Liver (tissue), 9 donors: ENCODE data around the gene IGLON5. TPM values are rescaled to one million over a fixed set of nuclear protein-coding genes. Genes with fewer than 3 reads are reported as not detected.
A peak's percentile ranks its signal among the peaks of the same experiment; 100 is the strongest.

Experiments used
- DNase-seq: peaks from one replicate; pipeline ENCODE4 v3.0.0-alpha.2; 2017; ENCODE audit warnings: low spot score
- H3K27ac ChIP-seq, 2 donors: one replicate each; pipeline ENCODE4 v1.7.0; 2013; ENCODE audit warnings: inconsistent platforms in 2 of 2, low read length in 2 of 2, control low read depth in 1 of 2, low read depth in 1 of 2, mild to moderate bottlenecking in 1 of 2
- H3K27me3 ChIP-seq, 4 donors: one replicate each; pipeline versions ENCODE4 v1.6.1 to v1.7.0; 2013; ENCODE audit warnings: low read length in 3 of 4, inconsistent platforms in 1 of 4, mild to moderate bottlenecking in 1 of 4, moderate library complexity in 1 of 4; ENCODE audit not compliant: control insufficient read depth in 4 of 4, insufficient read depth in 4 of 4
- H3K36me3 ChIP-seq, 4 donors: one replicate each; pipeline versions ENCODE4 v1.6.1 to v1.7.0; 2013; ENCODE audit warnings: low read length in 3 of 4, mild to moderate bottlenecking in 3 of 4, low read depth in 1 of 4, moderate library complexity in 1 of 4; ENCODE audit not compliant: control insufficient read depth in 4 of 4, insufficient read depth in 3 of 4
- H3K4me1 ChIP-seq, 4 donors: one replicate each; pipeline versions ENCODE4 v1.6.1 to v1.7.0; 2013; ENCODE audit warnings: low read length in 3 of 4, mild to moderate bottlenecking in 3 of 4, moderate library complexity in 1 of 4; ENCODE audit not compliant: control insufficient read depth in 4 of 4, insufficient read depth in 4 of 4
- H3K4me3 ChIP-seq, 3 donors: one replicate each; pipeline versions ENCODE4 v1.6.1 to v1.7.0; 2013; ENCODE audit warnings: low read length in 3 of 3, control low read depth in 1 of 3, low read depth in 1 of 3, mild to moderate bottlenecking in 1 of 3
- H3K9ac ChIP-seq, 2 donors: one replicate each; pipeline ENCODE4 v1.7.0; 2013; ENCODE audit warnings: low read length in 2 of 2, mild to moderate bottlenecking in 2 of 2, moderate library complexity in 2 of 2, control low read depth in 1 of 2, low read depth in 1 of 2
- H3K9me3 ChIP-seq, 4 donors: one replicate each; pipeline versions ENCODE4 v1.6.1 to v1.7.0; 2013; ENCODE audit warnings: low read length in 3 of 4; ENCODE audit not compliant: control insufficient read depth in 4 of 4
- EGR1 ChIP-seq, 2 donors: IDR thresholded peaks; 2 replicates each; pipeline ENCODE4 v1.6.1; 2016 to 2018; ENCODE audit warnings: antibody characterized with exemption in 2 of 2, low read depth in 2 of 2
- FOXA1 ChIP-seq: IDR thresholded peaks from 2 replicates; pipeline ENCODE4 v1.6.1; 2016; ENCODE audit warnings: antibody characterized with exemption
- FOXA2 ChIP-seq: IDR thresholded peaks from 2 replicates; pipeline ENCODE4 v1.6.1; 2016; ENCODE audit warnings: antibody characterized with exemption
- GABPA ChIP-seq, 2 donors: IDR thresholded peaks in 1 of 2; conservative IDR thresholded peaks in 1 of 2; 2 replicates each; pipeline ENCODE4 v1.6.1; 2016; ENCODE audit warnings: antibody characterized with exemption in 2 of 2, mild to moderate bottlenecking in 1 of 2, moderate library complexity in 1 of 2
- HNF4A ChIP-seq, 2 donors: conservative IDR thresholded peaks; 2 replicates each; pipeline ENCODE4 v1.6.1; 2016; ENCODE audit warnings: antibody characterized with exemption in 2 of 2, mild to moderate bottlenecking in 2 of 2
- NR2F2 ChIP-seq: IDR thresholded peaks from 2 replicates; pipeline ENCODE4 v1.6.1; 2016; ENCODE audit warnings: antibody characterized with exemption
- RAD21 ChIP-seq, 2 donors: IDR thresholded peaks; 2 replicates each; pipeline ENCODE4 v1.6.1; 2016; ENCODE audit warnings: antibody characterized with exemption in 2 of 2, mild to moderate bottlenecking in 2 of 2
- RXRA ChIP-seq, 2 donors: IDR thresholded peaks; 2 replicates each; pipeline ENCODE4 v1.6.1; 2017 to 2018; ENCODE audit warnings: antibody characterized with exemption in 2 of 2, mild to moderate bottlenecking in 1 of 2
- SP1 ChIP-seq: IDR thresholded peaks from 2 replicates; pipeline ENCODE4 v1.6.1; 2018; ENCODE audit warnings: antibody characterized with exemption, mild to moderate bottlenecking
- TAF1 ChIP-seq: conservative IDR thresholded peaks from 2 replicates; pipeline ENCODE4 v1.6.1; 2016; ENCODE audit warnings: antibody characterized with exemption, mild to moderate bottlenecking
- YY1 ChIP-seq: IDR thresholded peaks from 2 replicates; pipeline ENCODE4 v1.6.1; 2016; ENCODE audit warnings: antibody characterized with exemption, mild to moderate bottlenecking
- WGBS: extraction: QIAGEN DNeasy Blood & Tissue Kit; methylation state at CpG from one replicate; pipeline ENCODE4 v1.1.7; 2013; 5-methylcytosine and 5-hydroxymethylcytosine counted together
- polyA plus RNA-seq, 2 donors: library from polyadenylated mRNA; stranded (reverse) in 1 of 2; unstranded in 1 of 2; fragments of 200-250 nt in 1 of 2; fragments of >200 nt in 1 of 2; fragmentation: Nextera tagmentation in 1 of 2; extraction: Ambion mirVana in 1 of 2; gene quantifications; one replicate each; pipeline versions ENCODE4 v1.2.1 to v1.2.3, GENCODE V29; 2013 to 2015
- total RNA-seq, 2 donors: library from RNA; depleted of rRNA; stranded (reverse); fragments of >200 nt; gene quantifications; one replicate each; pipeline ENCODE4 v1.2.3, GENCODE V29; 2014
- TF ChIP-seq, protein P1 (sequence below): IDR thresholded peaks from 2 replicates; pipeline ENCODE4 v1.6.1; 2016; ENCODE audit warnings: antibody characterized with exemption
- TF ChIP-seq, protein P2 (sequence below): fragments of 150-350 bp; IDR thresholded peaks from 2 replicates; pipeline ENCODE4 v1.5.1; 2017; ENCODE audit warnings: improper control_type of control experiment, low read depth, low read length; ENCODE audit not compliant: missing input control
- TF ChIP-seq, protein P3 (sequence below): IDR thresholded peaks from 2 replicates; pipeline ENCODE4 v1.6.1; 2016; ENCODE audit warnings: antibody characterized with exemption
- TF ChIP-seq, protein P4 (sequence below): IDR thresholded peaks from 2 replicates; pipeline ENCODE4 v1.6.1; 2016; ENCODE audit warnings: antibody characterized with exemption, mild to moderate bottlenecking
- donor health status: healthy.
- donor health status: healthy.
- donor health status: healthy.
- donor health status: healthy.
- donor health status: healthy.

IGLON5 gene
- total and polyA plus RNA-seq, 4 donors, result 0.25 to 0.46 (median 0.25) TPM; not detected in 1

DNA sequence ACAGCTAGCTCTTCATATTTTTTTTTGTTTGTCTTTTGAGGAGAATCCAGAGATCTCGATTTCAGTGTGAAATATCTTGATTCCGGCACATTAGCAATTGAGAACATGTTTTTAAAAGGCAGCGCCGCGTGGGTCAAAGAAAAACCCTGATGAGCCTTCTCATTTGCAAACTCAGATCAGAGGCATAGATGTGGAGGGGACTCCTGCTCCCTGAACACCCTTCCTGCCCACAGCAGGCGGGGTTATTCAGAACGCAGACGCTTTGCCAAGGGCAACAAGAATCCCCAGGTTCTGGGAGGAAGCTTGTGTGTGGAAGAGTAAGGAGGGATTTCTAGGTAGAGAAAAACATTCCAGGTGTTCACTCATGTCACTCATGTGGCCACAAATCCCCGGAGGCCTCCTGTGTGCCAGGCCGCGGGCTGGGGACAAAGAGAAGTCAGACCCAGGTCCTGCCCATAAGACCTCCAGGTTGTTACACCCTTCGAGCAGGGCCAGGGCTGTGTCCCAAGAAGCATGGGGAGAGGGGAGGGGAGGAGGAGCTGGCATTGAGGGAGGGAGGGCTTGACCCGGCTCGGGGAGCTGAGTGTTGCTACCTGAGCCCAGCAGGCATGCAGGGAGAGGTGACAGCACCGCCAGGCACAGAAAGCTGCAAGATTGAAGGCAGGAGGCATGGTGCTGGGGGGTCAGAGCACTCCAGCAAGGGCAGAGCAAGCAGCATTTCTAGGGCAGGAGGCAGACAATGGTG is 15.9 kb upstream of the IGLON5 start:
- WGBS, result 42% methylated on average over 15 of the region's 15 CpGs
- H3K4me3 ChIP-seq, result no peak overlapping the region
- DNase-seq, result no peak
- TF ChIP-seq NR2F2 (no peak), FOXA1 (no peak), TAF1 (no peak), YY1 (no peak), GABPA (IDR thresholded peaks at IDR 0.05 in 1 of 2, conservative IDR thresholded peaks at IDR 0.05 in 1 of 2) (no peak)
- TF ChIP-seq, protein P1, sequence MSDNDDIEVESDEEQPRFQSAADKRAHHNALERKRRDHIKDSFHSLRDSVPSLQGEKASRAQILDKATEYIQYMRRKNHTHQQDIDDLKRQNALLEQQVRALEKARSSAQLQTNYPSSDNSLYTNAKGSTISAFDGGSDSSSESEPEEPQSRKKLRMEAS, result no peak
- TF ChIP-seq, protein P2, sequence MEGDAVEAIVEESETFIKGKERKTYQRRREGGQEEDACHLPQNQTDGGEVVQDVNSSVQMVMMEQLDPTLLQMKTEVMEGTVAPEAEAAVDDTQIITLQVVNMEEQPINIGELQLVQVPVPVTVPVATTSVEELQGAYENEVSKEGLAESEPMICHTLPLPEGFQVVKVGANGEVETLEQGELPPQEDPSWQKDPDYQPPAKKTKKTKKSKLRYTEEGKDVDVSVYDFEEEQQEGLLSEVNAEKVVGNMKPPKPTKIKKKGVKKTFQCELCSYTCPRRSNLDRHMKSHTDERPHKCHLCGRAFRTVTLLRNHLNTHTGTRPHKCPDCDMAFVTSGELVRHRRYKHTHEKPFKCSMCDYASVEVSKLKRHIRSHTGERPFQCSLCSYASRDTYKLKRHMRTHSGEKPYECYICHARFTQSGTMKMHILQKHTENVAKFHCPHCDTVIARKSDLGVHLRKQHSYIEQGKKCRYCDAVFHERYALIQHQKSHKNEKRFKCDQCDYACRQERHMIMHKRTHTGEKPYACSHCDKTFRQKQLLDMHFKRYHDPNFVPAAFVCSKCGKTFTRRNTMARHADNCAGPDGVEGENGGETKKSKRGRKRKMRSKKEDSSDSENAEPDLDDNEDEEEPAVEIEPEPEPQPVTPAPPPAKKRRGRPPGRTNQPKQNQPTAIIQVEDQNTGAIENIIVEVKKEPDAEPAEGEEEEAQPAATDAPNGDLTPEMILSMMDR, result no peak
- H3K9me3 ChIP-seq, result no peaks in the 10 kb centered on the region
- peaks cover 0 to 5% (median 2%) of the 10 kb centered on the region in 4 donors for H3K27me3 ChIP-seq
- H3K4me1 ChIP-seq, result no peaks in the 10 kb centered on the region
- no peak overlapping the region for H3K27ac ChIP-seq
- no peak overlapping the region for H3K9ac ChIP-seq
- no peaks in the 10 kb centered on the region for H3K36me3 ChIP-seq

DNA sequence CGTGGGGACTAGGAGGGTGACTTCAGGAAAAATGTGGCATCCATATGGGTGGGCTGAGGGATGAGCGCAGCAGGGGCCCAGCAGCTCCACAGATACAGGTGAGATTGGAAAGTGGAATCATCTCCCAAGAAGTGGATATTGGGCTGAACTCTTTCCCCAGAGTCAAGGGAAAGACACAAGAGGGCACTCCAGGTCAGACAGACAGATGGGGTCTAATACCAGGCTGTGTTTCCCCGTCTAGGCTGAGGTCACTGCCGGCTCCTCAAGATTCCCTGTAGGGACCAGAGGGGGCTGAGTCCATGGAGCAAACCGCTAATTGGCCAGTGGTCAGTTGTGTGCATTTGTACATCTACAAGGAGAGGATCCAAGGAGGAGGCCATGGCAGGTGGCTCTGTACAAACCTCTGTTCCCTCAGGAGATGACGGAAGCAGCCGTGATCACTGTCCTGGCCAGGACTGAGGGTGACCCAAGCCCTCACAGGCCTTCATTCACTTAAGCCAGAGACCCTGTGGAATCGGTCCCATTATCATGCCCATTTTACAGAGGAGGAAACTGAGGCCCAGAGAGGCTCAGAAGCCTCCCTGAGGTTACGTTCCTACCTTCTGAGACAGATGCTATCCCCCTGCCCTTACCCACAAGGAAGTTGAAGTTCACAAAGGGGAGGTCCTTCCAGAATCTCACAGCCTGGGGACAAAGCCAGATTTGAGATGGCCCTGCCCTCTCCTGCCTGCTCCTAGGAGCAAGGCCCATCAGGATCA is 14.9 kb upstream of the IGLON5 start:
- Histone ChIP-seq H3K36me3 (no peaks in the 10 kb centered on the region), H3K27me3 (peaks cover 0 to 6% (median 2%) of the 10 kb centered on the region in 4 donors), H3K27ac (no peak overlapping the region), H3K4me3 (no peak overlapping the region), H3K4me1 (no peaks in the 10 kb centered on the region), H3K9ac (no peak overlapping the region), H3K9me3 (no peaks in the 10 kb centered on the region)
- no peak for DNase-seq
- TF ChIP-seq EGR1 (IDR thresholded peaks at IDR 0.05; ENCODE audit: low read depth in 2 of 2) (no peak), RAD21 (IDR thresholded peaks at IDR 0.05) (peak in 1 of 2 donors; percentile 37), FOXA1 (no peak), RXRA (IDR thresholded peaks at IDR 0.05) (no peak)
- 45% methylated on average over 9 of the region's 9 CpGs for WGBS

DNA sequence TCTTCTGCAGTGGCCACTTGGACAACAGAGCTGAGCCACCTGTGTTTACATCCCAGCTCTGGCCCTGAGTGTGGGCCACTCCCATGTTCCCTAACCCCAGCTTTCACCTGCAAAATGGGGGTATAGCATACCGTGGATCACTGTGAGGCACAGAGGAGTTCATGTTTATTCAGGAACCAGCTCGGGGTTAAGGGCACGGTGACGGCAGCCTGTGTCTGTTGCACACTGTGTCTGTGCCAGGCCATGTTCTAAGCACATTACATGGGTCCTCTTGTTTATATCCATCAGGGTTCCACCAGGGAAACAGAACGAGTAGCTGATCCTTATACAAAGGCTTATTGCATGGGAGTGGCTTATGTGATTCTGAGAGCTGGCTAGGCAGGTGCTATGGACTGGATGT is 14.0 kb upstream of the IGLON5 start:
- H3K27ac ChIP-seq, result no peak overlapping the region
- no peaks in the 10 kb centered on the region for H3K9me3 ChIP-seq
- 59% methylated on average over 5 of the region's 5 CpGs for WGBS
- H3K9ac ChIP-seq, result no peak overlapping the region
- DNase-seq, result no peak
- no peaks in the 10 kb centered on the region for H3K4me1 ChIP-seq
- H3K36me3 ChIP-seq, result no peaks in the 10 kb centered on the region
- no peak overlapping the region for H3K4me3 ChIP-seq
- H3K27me3 ChIP-seq, result peaks cover 0 to 6% (median 2%) of the 10 kb centered on the region in 4 donors
- TF ChIP-seq HNF4A (conservative IDR thresholded peaks at IDR 0.05) (no peak), RAD21 (IDR thresholded peaks at IDR 0.05) (no peak), SP1 (no peak), RXRA (IDR thresholded peaks at IDR 0.05) (no peak), GABPA (IDR thresholded peaks at IDR 0.05 in 1 of 2, conservative IDR thresholded peaks at IDR 0.05 in 1 of 2) (no peak), EGR1 (IDR thresholded peaks at IDR 0.05; ENCODE audit: low read depth in 2 of 2) (no peak), FOXA2 (no peak), FOXA1 (no peak), NR2F2 (no peak)
- TF ChIP-seq, protein P2, result no peak
- TF ChIP-seq, protein P3, sequence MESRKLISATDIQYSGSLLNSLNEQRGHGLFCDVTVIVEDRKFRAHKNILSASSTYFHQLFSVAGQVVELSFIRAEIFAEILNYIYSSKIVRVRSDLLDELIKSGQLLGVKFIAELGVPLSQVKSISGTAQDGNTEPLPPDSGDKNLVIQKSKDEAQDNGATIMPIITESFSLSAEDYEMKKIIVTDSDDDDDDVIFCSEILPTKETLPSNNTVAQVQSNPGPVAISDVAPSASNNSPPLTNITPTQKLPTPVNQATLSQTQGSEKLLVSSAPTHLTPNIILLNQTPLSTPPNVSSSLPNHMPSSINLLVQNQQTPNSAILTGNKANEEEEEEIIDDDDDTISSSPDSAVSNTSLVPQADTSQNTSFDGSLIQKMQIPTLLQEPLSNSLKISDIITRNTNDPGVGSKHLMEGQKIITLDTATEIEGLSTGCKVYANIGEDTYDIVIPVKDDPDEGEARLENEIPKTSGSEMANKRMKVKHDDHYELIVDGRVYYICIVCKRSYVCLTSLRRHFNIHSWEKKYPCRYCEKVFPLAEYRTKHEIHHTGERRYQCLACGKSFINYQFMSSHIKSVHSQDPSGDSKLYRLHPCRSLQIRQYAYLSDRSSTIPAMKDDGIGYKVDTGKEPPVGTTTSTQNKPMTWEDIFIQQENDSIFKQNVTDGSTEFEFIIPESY, result no peak
- TF ChIP-seq, protein P4, sequence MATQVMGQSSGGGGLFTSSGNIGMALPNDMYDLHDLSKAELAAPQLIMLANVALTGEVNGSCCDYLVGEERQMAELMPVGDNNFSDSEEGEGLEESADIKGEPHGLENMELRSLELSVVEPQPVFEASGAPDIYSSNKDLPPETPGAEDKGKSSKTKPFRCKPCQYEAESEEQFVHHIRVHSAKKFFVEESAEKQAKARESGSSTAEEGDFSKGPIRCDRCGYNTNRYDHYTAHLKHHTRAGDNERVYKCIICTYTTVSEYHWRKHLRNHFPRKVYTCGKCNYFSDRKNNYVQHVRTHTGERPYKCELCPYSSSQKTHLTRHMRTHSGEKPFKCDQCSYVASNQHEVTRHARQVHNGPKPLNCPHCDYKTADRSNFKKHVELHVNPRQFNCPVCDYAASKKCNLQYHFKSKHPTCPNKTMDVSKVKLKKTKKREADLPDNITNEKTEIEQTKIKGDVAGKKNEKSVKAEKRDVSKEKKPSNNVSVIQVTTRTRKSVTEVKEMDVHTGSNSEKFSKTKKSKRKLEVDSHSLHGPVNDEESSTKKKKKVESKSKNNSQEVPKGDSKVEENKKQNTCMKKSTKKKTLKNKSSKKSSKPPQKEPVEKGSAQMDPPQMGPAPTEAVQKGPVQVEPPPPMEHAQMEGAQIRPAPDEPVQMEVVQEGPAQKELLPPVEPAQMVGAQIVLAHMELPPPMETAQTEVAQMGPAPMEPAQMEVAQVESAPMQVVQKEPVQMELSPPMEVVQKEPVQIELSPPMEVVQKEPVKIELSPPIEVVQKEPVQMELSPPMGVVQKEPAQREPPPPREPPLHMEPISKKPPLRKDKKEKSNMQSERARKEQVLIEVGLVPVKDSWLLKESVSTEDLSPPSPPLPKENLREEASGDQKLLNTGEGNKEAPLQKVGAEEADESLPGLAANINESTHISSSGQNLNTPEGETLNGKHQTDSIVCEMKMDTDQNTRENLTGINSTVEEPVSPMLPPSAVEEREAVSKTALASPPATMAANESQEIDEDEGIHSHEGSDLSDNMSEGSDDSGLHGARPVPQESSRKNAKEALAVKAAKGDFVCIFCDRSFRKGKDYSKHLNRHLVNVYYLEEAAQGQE, result no peak
